ENCODE results near the gene TIMP3. TPM values are rescaled to one million over a fixed set of nuclear protein-coding genes. Genes with fewer than 3 reads are reported as not detected.
A peak's percentile ranks its signal among the peaks of the same experiment; 100 is the strongest.

Gene TIMP3
- total and polyA plus RNA-seq, 2 donors (not counting 1 experiment from before 2014, with no cell fraction given) = 242 to 375 TPM

GRCh38 chr22:32823024-32823730 is 21.7 kb downstream of the TIMP3 start:
- H3K79me2 ChIP-seq (ENCODE audit: control insufficient read depth, insufficient read depth, low read length) = peaks cover 13% of the 10 kb centered on the region
- TF ChIP-seq CTCF (conservative IDR thresholded peaks at IDR 0.05 in 1 of 2, IDR thresholded peaks at IDR 0.05 in 1 of 2; ENCODE audit: low read depth in 1 of 2, low read length in 2 of 2) = peak; percentile 36 to 49
- no peak for TF ChIP-seq EZH2 (IDR thresholded peaks at IDR 0.05; ENCODE audit: low read length, missing control alignments)
- no peak overlapping the region for H3K4me3 ChIP-seq (replicated peaks in 1 of 4; ENCODE audit: control extremely low read depth in 1 of 4, insufficient read depth in 1 of 4, low read depth in 3 of 4, low read length in 4 of 4)
- no peaks in the 10 kb centered on the region for H3K36me3 ChIP-seq (ENCODE audit: control insufficient read depth, insufficient read depth, low read length)
- H3K9ac ChIP-seq (ENCODE audit: insufficient read depth, low read length) = no peak overlapping the region
- H3K4me2 ChIP-seq (ENCODE audit: extremely low read depth, insufficient read depth, low read length) = no peak overlapping the region
- no peak overlapping the region for H3K27ac ChIP-seq (ENCODE audit: insufficient read depth, low read length)
- H2AFZ ChIP-seq (ENCODE audit: low read length) = no peak overlapping the region
- DNase-seq (ENCODE audit: low read depth in 2 of 2) = peak in 1 of 2 donors; percentile 48
- no peaks in the 10 kb centered on the region for H3K27me3 ChIP-seq (ENCODE audit: control insufficient read depth, insufficient read depth, low read length)
- H4K20me1 ChIP-seq (ENCODE audit: control insufficient read depth, extremely low read depth, insufficient read depth, low read length) = no peaks in the 10 kb centered on the region
- H3K9me3 ChIP-seq (ENCODE audit: control insufficient read depth, insufficient read depth, low read depth, low read length) = no peaks in the 10 kb centered on the region
- no peaks in the 10 kb centered on the region for H3K4me1 ChIP-seq (ENCODE audit: control insufficient read depth, extremely low read depth, insufficient read depth, low read length)

- H3K4me1 ChIP-seq (ENCODE audit: control insufficient read depth, extremely low read depth, insufficient read depth, low read length) = no peaks in the 10 kb centered on the region
- no peak overlapping the region for H3K27ac ChIP-seq (ENCODE audit: insufficient read depth, low read length)
- DNase-seq (ENCODE audit: low read depth in 2 of 2) = no peak
- H3K4me3 ChIP-seq (replicated peaks in 1 of 4; ENCODE audit: control extremely low read depth in 1 of 4, insufficient read depth in 1 of 4, low read depth in 3 of 4, low read length in 4 of 4) = no peak overlapping the region
- peaks cover 12% of the 10 kb centered on the region for H3K79me2 ChIP-seq (ENCODE audit: control insufficient read depth, insufficient read depth, low read length)
- TF ChIP-seq CTCF (conservative IDR thresholded peaks at IDR 0.05 in 1 of 2, IDR thresholded peaks at IDR 0.05 in 1 of 2; ENCODE audit: low read depth in 1 of 2, low read length in 2 of 2) (no peak), EZH2 (IDR thresholded peaks at IDR 0.05; ENCODE audit: low read length, missing control alignments) (no peak)
- H3K9me3 ChIP-seq (ENCODE audit: control insufficient read depth, insufficient read depth, low read depth, low read length) = no peaks in the 10 kb centered on the region
- no peaks in the 10 kb centered on the region for H3K36me3 ChIP-seq (ENCODE audit: control insufficient read depth, insufficient read depth, low read length)
- H2AFZ ChIP-seq (ENCODE audit: low read length) = no peak overlapping the region
- H3K4me2 ChIP-seq (ENCODE audit: extremely low read depth, insufficient read depth, low read length) = no peak overlapping the region
- H3K27me3 ChIP-seq (ENCODE audit: control insufficient read depth, insufficient read depth, low read length) = no peaks in the 10 kb centered on the region
- H3K9ac ChIP-seq (ENCODE audit: insufficient read depth, low read length) = no peak overlapping the region
- H4K20me1 ChIP-seq (ENCODE audit: control insufficient read depth, extremely low read depth, insufficient read depth, low read length) = no peaks in the 10 kb centered on the region
Measured at GRCh38 chr22:32824531-32825312, 23.2 kb downstream of the TIMP3 start.

- Histone ChIP-seq H3K36me3 (ENCODE audit: control insufficient read depth, insufficient read depth, low read length) (no peaks in the 10 kb centered on the region), H3K9ac (ENCODE audit: insufficient read depth, low read length) (no peak overlapping the region), H3K79me2 (ENCODE audit: control insufficient read depth, insufficient read depth, low read length) (peaks cover 11% of the 10 kb centered on the region), H3K9me3 (ENCODE audit: control insufficient read depth, insufficient read depth, low read depth, low read length) (no peaks in the 10 kb centered on the region), H3K27ac (ENCODE audit: insufficient read depth, low read length) (no peak overlapping the region), H3K4me1 (ENCODE audit: control insufficient read depth, extremely low read depth, insufficient read depth, low read length) (no peaks in the 10 kb centered on the region), H2AFZ (ENCODE audit: low read length) (no peak overlapping the region), H3K4me3 (replicated peaks in 1 of 4; ENCODE audit: control extremely low read depth in 1 of 4, insufficient read depth in 1 of 4, low read depth in 3 of 4, low read length in 4 of 4) (no peak overlapping the region), H3K4me2 (ENCODE audit: extremely low read depth, insufficient read depth, low read length) (no peak overlapping the region), H4K20me1 (ENCODE audit: control insufficient read depth, extremely low read depth, insufficient read depth, low read length) (no peaks in the 10 kb centered on the region), H3K27me3 (ENCODE audit: control insufficient read depth, insufficient read depth, low read length) (no peaks in the 10 kb centered on the region)
- TF ChIP-seq EZH2 (IDR thresholded peaks at IDR 0.05; ENCODE audit: low read length, missing control alignments) = no peak
- no peak for TF ChIP-seq CTCF (conservative IDR thresholded peaks at IDR 0.05 in 1 of 2, IDR thresholded peaks at IDR 0.05 in 1 of 2; ENCODE audit: low read depth in 1 of 2, low read length in 2 of 2)
- DNase-seq (ENCODE audit: low read depth in 2 of 2) = no peak
Measured at GRCh38 chr22:32826537-32826936, 25.0 kb downstream of the TIMP3 start.
